Posterior cingulate gyrus (tissue), 11 donors: ENCODE measurements around the gene TXN2.
"Not testable (repeated sequence)": the region's sequence is repeated elsewhere in the genome, so short reads cannot be mapped to it uniquely, and the experiment has no call there.

Source experiments
- DNase-seq, 10 donors: peaks; one replicate each; pipeline versions ENCODE4 v3.0.0 to v3.0.0-alpha.2; 2020 to 2021; ENCODE audit warnings: mixed read lengths in 3 of 10
- intact Hi-C: fragments of 100-400 bp; cut with DNase I; formaldehyde crosslinking; loops from one replicate; pipeline ENCODE4 v1.15.1; 2023

Gene TXN2

DNA sequence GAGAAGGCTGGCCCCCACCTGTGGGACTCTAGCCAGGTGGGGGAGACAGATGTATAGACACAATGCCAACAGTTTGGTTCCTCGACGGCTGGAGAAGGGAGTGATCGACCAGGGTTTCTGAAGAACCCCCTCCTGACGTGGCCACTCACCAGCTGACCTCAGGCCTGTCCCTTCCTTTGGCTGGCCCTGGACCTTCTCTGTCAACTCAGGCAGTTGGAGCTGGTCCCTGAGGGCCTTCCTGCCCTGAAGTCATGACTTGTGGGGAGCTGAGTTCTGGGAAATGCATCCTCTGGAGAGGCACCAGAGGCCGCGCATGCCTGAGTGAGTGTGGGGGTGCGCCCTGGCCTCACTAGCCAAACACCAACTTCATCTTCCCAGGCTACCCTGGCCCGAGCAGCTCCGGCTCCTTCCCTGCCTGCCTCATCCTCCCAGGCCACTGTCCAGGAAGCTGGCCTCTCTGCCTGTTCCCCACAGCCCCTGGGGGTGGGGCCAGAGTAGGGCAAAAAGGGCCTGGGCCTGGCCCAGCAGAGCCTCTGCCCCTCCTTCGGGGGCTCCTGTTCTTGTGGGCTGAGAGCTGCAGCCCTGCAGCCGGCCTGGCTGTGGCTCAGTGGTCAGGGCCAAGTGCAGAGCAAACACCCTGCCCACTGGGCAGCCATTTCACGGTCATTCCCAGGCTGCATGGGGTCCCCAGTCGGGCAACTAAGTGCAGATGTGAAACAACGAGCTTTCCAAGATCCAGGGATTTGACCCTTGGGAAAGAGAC is 23.6 kb downstream of the TXN2 start:
- intact Hi-C loops: no loop called here
- no peak for DNase-seq

DNA sequence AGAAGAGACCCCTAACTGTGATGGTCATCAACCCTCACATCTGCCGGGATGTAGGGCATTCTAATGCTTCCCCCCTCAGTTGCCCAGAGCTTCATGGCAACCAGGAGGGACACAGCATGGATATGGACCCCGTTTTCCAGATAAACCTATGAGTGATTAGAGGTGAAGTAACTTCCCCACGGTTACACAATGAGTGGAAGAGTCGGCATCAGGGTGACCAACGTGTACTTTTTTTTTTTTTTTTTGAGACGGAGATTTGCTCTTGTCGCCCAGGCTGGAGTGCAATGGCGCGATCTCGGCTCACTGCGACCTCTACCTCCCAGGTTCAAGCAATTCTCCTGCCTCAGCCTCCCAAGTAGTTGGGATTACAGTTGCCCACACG is 25.0 kb downstream of the TXN2 start:
- DNase-seq: no peak
- intact Hi-C loops: no loop called here

- intact Hi-C loops: no loop called here
- DNase-seq: no peak
These were observed 25.6 kb downstream of the TXN2 start for GRCh38 chr22:36455571-36456463.

GRCh38 chr22:36454916-36455570 is 26.4 kb downstream of the TXN2 start:
- DNase-seq: peak; percentile 70 to 98 (median 85)
- intact Hi-C loops: no loop called here

- DNase-seq: no peak
- intact Hi-C loops: no loop called here
These were observed 27.5 kb downstream of the TXN2 start for GRCh38 chr22:36453855-36454378.

DNA sequence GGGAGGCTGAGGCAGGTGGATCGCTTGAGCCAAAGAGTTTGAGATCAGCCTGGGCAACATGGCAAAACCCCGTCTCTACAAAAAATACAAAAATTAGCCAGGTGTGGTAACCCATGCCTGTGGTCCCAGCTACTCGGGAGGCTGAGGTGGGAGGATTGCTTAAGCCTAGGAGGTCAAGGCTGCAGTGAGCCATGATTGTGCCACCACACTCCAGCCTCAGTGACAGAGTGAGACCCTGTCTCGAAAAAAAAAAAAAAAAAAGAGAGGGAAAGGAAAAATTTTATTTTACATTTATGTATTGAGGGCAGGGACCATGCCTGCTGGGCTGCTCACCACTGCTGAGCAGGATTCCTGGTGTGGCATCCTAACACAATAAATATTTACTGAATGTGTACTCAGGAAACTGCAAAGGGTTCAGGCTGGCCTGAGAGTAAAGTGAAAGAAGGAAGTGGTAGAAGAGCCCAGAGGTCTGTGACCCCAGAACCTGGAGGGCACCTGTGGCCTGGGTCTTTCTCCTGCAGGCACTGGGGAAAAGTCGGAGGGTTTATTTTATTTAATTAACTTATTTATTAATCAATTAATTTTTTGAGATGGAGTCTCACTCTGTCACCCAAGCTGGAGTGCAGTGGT is 28.3 kb downstream of the TXN2 start:
- DNase-seq, intact Hi-C loops: not testable (repeated sequence)

- intact Hi-C loops: no loop called here
- no peak for DNase-seq
These were observed 29.0 kb downstream of the TXN2 start for GRCh38 chr22:36452250-36452977.

GRCh38 chr22:36450923-36451322 is 30.5 kb downstream of the TXN2 start:
- DNase-seq: peak in 1 of 10 donors; percentile 57
- intact Hi-C loops: not testable (repeated sequence)

GRCh38 chr22:36449596-36450175 is 31.8 kb downstream of the TXN2 start:
- peak in 1 of 10 donors; percentile 84 for DNase-seq
- intact Hi-C loops: no loop called here

DNA sequence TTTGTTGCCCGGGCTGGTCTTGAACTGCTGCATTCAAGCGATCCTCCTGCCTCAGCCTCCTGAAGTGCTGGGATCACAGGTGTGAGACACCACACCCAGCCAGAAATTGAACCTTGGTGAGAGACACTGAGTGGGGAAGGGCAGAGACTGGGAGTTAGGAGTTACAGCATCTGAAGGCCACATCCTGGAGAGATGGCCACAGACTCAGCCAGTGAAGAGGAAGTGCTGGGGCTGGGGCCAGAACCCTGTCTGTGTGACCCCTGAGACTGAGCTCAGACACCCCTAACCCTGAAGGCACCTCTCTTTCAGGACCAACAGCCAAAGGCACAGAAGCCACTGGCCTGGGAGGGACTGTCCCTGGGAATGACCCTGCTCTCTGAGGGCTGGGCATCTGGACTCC is 33.8 kb downstream of the TXN2 start:
- intact Hi-C loops: no loop called here

DNA sequence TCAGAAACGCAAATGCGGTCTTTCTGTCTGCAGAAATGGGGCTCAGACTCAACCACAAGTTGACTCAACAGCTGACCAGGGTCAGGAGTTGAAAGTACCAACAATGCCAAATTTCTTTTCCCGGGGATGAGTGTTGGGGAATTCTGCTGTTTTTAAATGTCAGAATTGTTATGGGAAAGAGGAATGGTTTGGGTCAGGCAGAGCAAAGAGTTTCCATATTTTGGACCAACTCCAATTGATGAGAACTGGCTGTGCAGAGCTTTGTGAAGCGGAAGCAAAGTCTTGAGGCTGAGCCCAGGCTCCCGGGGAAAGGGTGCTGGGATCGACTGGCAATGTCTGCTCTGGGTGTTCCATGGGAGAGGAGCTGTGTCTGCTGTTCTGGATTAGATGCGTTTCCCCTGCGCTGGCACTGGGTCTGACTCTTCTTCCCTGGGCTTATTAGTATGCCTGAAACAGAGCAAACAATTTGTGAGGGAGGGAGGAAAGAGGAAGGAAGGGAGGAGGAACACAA is 36.2 kb downstream of the TXN2 start:
- no peak for DNase-seq
- intact Hi-C loops: no loop called here

More for the DNA sequence above, 33.8 kb downstream of the TXN2 start:
- DNase-seq: no peak

DNA sequence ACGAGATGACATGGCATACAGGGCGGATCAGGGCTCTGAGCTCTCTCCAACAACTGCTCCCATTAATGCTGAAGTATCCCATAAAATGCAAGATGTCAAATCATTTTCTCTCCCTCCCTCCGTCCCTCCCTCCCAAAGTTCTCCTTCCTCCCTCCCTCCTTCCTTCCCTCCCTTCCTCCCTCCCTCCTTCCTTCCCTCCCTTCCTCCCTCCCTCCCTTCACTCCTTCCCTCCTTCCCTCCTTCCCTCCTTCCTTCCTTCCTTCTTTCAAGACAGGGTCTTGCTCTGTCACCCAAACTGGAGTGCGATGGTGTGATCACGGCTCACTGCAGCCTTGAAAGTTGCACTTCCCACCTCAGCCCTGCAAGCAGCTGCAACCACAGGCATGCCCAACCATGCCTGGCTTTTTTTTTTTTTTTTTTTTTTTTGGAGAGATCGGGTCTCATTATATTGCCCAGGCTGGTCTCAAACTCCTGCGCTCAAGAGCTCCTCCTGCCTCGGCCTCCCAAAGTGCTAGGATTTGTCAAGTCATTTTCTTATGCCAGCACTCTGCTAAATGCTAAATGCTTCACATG is 38.2 kb downstream of the TXN2 start:
- no peak for DNase-seq
- intact Hi-C loops: no loop called here

DNA sequence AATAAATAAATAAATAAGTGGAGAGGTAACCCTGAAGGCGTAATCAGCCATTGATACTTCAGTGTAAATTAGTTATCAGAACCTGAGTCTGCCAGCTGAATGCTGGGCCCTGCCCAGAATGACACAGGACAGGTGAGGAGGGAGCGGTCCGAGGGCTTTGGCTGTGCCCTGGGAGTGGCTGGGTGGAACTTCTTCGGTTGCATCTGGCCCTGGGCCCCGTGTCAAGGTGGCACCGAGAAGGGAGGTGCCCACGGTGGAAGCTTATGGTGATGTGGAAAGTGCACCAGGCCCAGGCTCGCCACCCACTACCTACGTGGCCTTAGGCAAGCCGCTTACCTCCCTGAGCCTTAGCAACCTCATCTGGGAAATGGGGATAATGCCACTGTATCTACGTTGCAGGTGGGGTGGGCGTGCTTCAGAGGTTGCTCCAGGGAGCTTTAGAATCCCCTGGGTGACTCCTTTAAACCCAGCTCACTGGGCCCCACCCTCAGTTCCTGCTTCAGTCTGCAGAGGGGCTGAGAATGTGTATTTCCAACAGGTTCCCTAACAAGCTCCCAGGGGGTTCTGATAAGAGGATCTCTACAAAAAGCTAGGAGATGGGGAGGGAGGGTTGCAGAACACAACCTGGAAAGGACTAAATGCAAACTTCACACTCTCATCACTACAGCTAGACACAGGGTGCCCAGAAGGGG is 38.8 kb downstream of the TXN2 start:
- DNase-seq: no peak
- intact Hi-C loops: no loop called here

- DNase-seq: no peak
- intact Hi-C loops: no loop called here
These were observed 40.9 kb downstream of the TXN2 start for GRCh38 chr22:36440429-36441002.

DNA sequence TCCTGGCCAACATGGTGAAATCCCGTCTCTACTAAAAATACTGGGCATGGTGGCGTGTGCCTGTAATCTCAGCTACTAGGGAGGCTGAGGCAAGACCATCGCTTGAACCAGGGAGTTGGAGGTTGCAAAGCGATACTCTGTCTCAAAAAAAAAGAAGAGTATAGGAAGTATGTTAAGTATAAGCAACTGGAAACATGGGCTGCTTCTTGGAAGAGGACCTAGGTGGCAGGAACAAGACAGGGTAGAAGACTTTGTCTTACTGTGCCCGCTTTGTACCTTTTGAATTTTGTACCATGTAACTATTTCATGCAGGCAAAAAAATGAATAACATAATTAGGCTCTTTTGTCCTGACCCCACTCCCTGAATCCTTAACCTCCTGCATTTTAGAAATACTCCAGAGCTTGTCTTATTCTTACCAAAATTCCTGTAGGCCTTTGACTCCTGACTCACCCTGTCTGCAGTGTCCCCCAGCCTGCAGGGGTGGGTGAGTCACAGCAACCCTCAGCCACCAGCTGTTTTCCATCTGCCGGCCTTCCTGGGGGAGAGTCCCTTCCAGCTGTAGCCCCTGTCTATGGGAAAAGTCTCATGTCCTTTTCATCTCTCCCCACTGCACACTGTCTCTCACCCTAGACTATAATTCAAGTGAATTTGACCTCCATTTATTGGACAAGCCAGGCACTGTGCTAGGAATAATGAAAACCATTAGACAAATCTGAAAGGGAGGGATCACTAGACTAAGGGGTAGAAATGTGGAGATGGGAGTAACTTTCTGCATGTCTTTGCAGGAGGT is 41.8 kb downstream of the TXN2 start:
- DNase-seq: no peak
- intact Hi-C loops: no loop called here

GRCh38 chr22:36435516-36436415 is 45.7 kb downstream of the TXN2 start:
- no peak for DNase-seq
- intact Hi-C loops: no loop called here
